H9 (cell line): ENCODE data around the gene WDR77. TPM values are rescaled to one million over a fixed set of nuclear protein-coding genes. Genes with fewer than 3 reads are reported as not detected.
A peak's percentile ranks its signal among the peaks of the same experiment; 100 is the strongest.

ENCODE experiments used
- DNase-seq: peaks from one replicate; pipeline ENCODE4 v3.0.0-alpha.2; 2017
- H2AFZ ChIP-seq: one replicate; pipeline ENCODE4 v1.6.1; 2013; ENCODE audit warnings: mild to moderate bottlenecking, low read length, control low read depth, moderate library complexity
- H2AK5ac ChIP-seq: 2 replicates; pipeline ENCODE4 v1.6.1; 2013; ENCODE audit warnings: low read length, control low read depth, mixed read lengths; ENCODE audit not compliant: insufficient read length
- H2BK120ac ChIP-seq: one replicate; pipeline ENCODE4 v1.6.1; 2013; ENCODE audit warnings: low read depth, mild to moderate bottlenecking, low read length, control low read depth, inconsistent platforms; ENCODE audit not compliant: poor library complexity, severe bottlenecking
- H2BK12ac ChIP-seq: 2 replicates; pipeline ENCODE4 v1.6.1; 2013; ENCODE audit warnings: low read length, control low read depth, mixed read lengths, low read depth; ENCODE audit not compliant: insufficient read length
- H2BK15ac ChIP-seq: 2 replicates; pipeline ENCODE4 v1.6.1; 2013; ENCODE audit warnings: low read depth, low read length, control low read depth
- H2BK20ac ChIP-seq: one replicate; pipeline ENCODE4 v1.6.1; 2013; ENCODE audit warnings: low read depth, mild to moderate bottlenecking, low read length, control low read depth, inconsistent platforms; ENCODE audit not compliant: poor library complexity, severe bottlenecking
- H2BK5ac ChIP-seq: 2 replicates; pipeline ENCODE4 v1.6.1; 2013; ENCODE audit warnings: low read length, control low read depth, mixed read lengths; ENCODE audit not compliant: insufficient read length
- H3K14ac ChIP-seq: 2 replicates; pipeline ENCODE4 v1.6.1; 2013; ENCODE audit warnings: low read length, control low read depth; ENCODE audit not compliant: insufficient read depth
- H3K18ac ChIP-seq: 2 replicates; pipeline ENCODE4 v1.6.1; 2013; ENCODE audit warnings: low read depth, mild to moderate bottlenecking, mixed read lengths, low read length, control low read depth; ENCODE audit not compliant: insufficient read length
- H3K23ac ChIP-seq: 2 replicates; pipeline ENCODE4 v1.6.1; 2013; ENCODE audit warnings: low read length, control low read depth, mixed read lengths, low read depth; ENCODE audit not compliant: insufficient read length
- H3K23me2 ChIP-seq: 2 replicates; pipeline ENCODE4 v1.6.1; 2013; ENCODE audit warnings: low read depth, mild to moderate bottlenecking, mixed read lengths, low read length, control low read depth; ENCODE audit not compliant: insufficient read length, poor library complexity, severe bottlenecking
- H3K27ac ChIP-seq: 2 replicates; pipeline ENCODE4 v1.5.1; 2013; ENCODE audit warnings: low read length, control low read depth, mixed read lengths, low read depth; ENCODE audit not compliant: insufficient read length
- H3K27me3 ChIP-seq: 2 replicates; pipeline ENCODE4 v1.6.1; 2013; ENCODE audit warnings: low read length, control low read depth, inconsistent platforms; ENCODE audit not compliant: insufficient read depth
- H3K4ac ChIP-seq: 2 replicates; pipeline ENCODE4 v1.6.1; 2013; ENCODE audit warnings: low read depth, mild to moderate bottlenecking, control low read depth, inconsistent platforms, low read length, moderate library complexity
- H3K4me1 ChIP-seq: 2 replicates; pipeline ENCODE4 v1.6.1; 2013; ENCODE audit warnings: low read length, control low read depth, inconsistent platforms; ENCODE audit not compliant: insufficient read depth
- H3K4me2 ChIP-seq: 2 replicates; pipeline ENCODE4 v1.6.1; 2013; ENCODE audit warnings: low read length, control low read depth, mixed read lengths; ENCODE audit not compliant: insufficient read length, insufficient read depth
- H3K56ac ChIP-seq: 2 replicates; pipeline ENCODE4 v1.6.1; 2013; ENCODE audit warnings: low read depth, mild to moderate bottlenecking, mixed read lengths, low read length, control low read depth; ENCODE audit not compliant: insufficient read length
- H3K79me1 ChIP-seq: 2 replicates; pipeline ENCODE4 v1.6.1; 2013; ENCODE audit warnings: low read depth, mild to moderate bottlenecking, moderate library complexity, low read length, control low read depth, inconsistent platforms; ENCODE audit not compliant: insufficient read depth, poor library complexity, severe bottlenecking
- H3K79me2 ChIP-seq: 2 replicates; pipeline ENCODE4 v1.6.1; 2013; ENCODE audit warnings: low read length, control low read depth, inconsistent platforms; ENCODE audit not compliant: insufficient read depth
- H3K9ac ChIP-seq: 2 replicates; pipeline ENCODE4 v1.6.1; 2013; ENCODE audit warnings: low read length, control low read depth, mixed read lengths; ENCODE audit not compliant: insufficient read length; ENCODE audit errors: extremely low read depth
- H3K9me3 ChIP-seq: one replicate; pipeline ENCODE4 v1.6.1; 2013; ENCODE audit warnings: low read depth, low read length, inconsistent platforms; ENCODE audit not compliant: control insufficient read depth
- H3T11ph ChIP-seq: one replicate; pipeline ENCODE4 v1.6.1; 2013; ENCODE audit warnings: mild to moderate bottlenecking, low read length, control low read depth, inconsistent platforms
- H4K20me1 ChIP-seq: one replicate; pipeline ENCODE4 v1.6.1; 2013; ENCODE audit not compliant: control insufficient read depth, insufficient read length, insufficient read depth
- H4K5ac ChIP-seq: 2 replicates; pipeline ENCODE4 v1.6.1; 2013; ENCODE audit warnings: low read depth, mild to moderate bottlenecking, mixed read lengths, low read length, control low read depth; ENCODE audit not compliant: insufficient read length
- H4K8ac ChIP-seq: replicated peaks from 2 replicates; pipeline ENCODE4 v1.6.1; 2013; ENCODE audit warnings: low read length, control low read depth, mixed read lengths, low read depth; ENCODE audit not compliant: insufficient read length
- H4K91ac ChIP-seq: 2 replicates; pipeline ENCODE4 v1.6.1; 2013; ENCODE audit warnings: low read depth, mild to moderate bottlenecking, moderate library complexity, mixed read lengths, low read length, control low read depth; ENCODE audit not compliant: insufficient read length
- H3K27ac Mint-ChIP-seq, 3 experiments: 2 replicates in 2 of 3; 3 replicates in 1 of 3; pipeline ENCODE4 v1.8.0; 2020 to 2021; ENCODE audit warnings: mixed read lengths in 3 of 3, mild to moderate bottlenecking in 1 of 3, moderate library complexity in 1 of 3
- H3K27me3 Mint-ChIP-seq: 2 replicates; pipeline ENCODE4 v1.8.0; 2021; ENCODE audit warnings: low read depth, mild to moderate bottlenecking, moderate library complexity, mixed read lengths
- H3K36me3 Mint-ChIP-seq, 3 experiments: 2 replicates in 2 of 3; 3 replicates in 1 of 3; pipeline ENCODE4 v1.8.0; 2020 to 2021; ENCODE audit warnings: low read depth in 3 of 3, mixed read lengths in 3 of 3; ENCODE audit not compliant: insufficient read depth in 1 of 3
- H3K4me1 Mint-ChIP-seq, 2 experiments: 2 replicates each; pipeline ENCODE4 v1.8.0; 2020; ENCODE audit warnings: mixed read lengths in 2 of 2
- H3K4me3 Mint-ChIP-seq, 2 experiments: 2 replicates in 1 of 2; 3 replicates in 1 of 2; pipeline ENCODE4 v1.8.0; 2020 to 2021; ENCODE audit warnings: mild to moderate bottlenecking in 2 of 2, mixed read lengths in 2 of 2, moderate library complexity in 1 of 2
- H3K9me3 Mint-ChIP-seq, 2 experiments: 2 replicates in 1 of 2; 3 replicates in 1 of 2; pipeline ENCODE4 v1.8.0; 2020; ENCODE audit warnings: mild to moderate bottlenecking in 2 of 2, mixed read lengths in 2 of 2, moderate library complexity in 1 of 2
- WGBS: extraction: QIAGEN DNeasy Blood & Tissue Kit; methylation state at CpG from one replicate; pipeline ENCODE4 v1.1.7; 2013; ENCODE audit warnings: missing lambda C conversion rate, low lambda C conversion rate, mixed read lengths; ENCODE audit not compliant: insufficient read length; ENCODE audit errors: extremely low coverage; 5-methylcytosine and 5-hydroxymethylcytosine counted together
- total RNA-seq: library from RNA; stranded (reverse); gene quantifications from 2 replicates; pipeline ENCODE4 v1.2.1, GENCODE V29; 2021
- TF ChIP-seq, protein P1 (sequence below): fragments of 200-600 bp; sonication (generic); conservative IDR thresholded peaks from 3 replicates; pipeline ENCODE4 v1.8.0; 2021; ENCODE audit warnings: antibody characterized with exemption, mild to moderate bottlenecking

Gene WDR77
- total RNA-seq, 1 experiment from 2014 or later: 70.9 TPM

DNA sequence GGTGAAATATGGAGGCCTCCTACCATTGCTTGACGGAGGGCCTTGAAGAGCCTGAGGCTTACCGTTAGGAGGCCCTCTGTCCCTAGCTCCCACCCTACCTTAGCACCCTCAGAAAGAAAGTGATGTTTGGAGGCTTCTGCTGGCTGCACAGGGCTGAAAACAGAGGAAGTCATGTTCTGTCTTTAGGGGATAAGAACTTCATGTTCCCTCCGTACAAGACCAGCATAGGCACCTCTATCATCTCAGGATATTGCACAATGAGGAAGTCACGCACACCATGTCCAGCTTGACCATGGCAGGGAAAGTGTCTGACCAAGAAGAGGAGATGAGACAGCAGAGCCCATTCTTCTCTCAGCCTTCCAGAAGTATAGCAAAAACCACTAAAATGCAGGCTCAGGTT lies 40.5 kb upstream of the WDR77 start:
- H3K4me2 ChIP-seq: no peak overlapping the region
- H2BK120ac ChIP-seq: no peak overlapping the region
- Mint-ChIP-seq H3K36me3 (no peaks in the 10 kb centered on the region), H3K27ac (0 out of 7 replicates have a peak overlapping the region, but pooled peaks of 1 of the 3 experiments have one; percentile 15), H3K27me3 (no peaks in the 10 kb centered on the region), H3K4me3 (no peak overlapping the region), H3K9me3 (no peaks in the 10 kb centered on the region), H3K4me1 (peaks cover 6% of the 10 kb centered on the region in 2 experiments)
- no peak overlapping the region for H3K9ac ChIP-seq
- H2BK5ac ChIP-seq: no peak overlapping the region
- no peak overlapping the region for H2AK5ac ChIP-seq
- H3T11ph ChIP-seq: no peak overlapping the region
- H3K4me1 ChIP-seq: no peaks in the 10 kb centered on the region
- no peak for DNase-seq
- no CpG with 5 or more reads among the region's 4 CpGs for WGBS
- no peak overlapping the region for H2BK12ac ChIP-seq
- no peak overlapping the region for H2BK20ac ChIP-seq
- H2BK15ac ChIP-seq: no peak overlapping the region
- H4K5ac ChIP-seq: no peak overlapping the region
- no peak overlapping the region for H3K23ac ChIP-seq
- no peak overlapping the region for H4K91ac ChIP-seq
- H3K56ac ChIP-seq: no peak overlapping the region
- no peaks in the 10 kb centered on the region for H3K9me3 ChIP-seq
- no peaks in the 10 kb centered on the region for H4K20me1 ChIP-seq
- no peak overlapping the region for H3K4ac ChIP-seq
- H3K23me2 ChIP-seq: no peaks in the 10 kb centered on the region
- no peaks in the 10 kb centered on the region for H3K79me1 ChIP-seq
- no peak overlapping the region for H2AFZ ChIP-seq
- no peaks in the 10 kb centered on the region for H3K27me3 ChIP-seq
- H3K27ac ChIP-seq: no peak overlapping the region
- no peak overlapping the region for H3K18ac ChIP-seq
- H3K79me2 ChIP-seq: no peaks in the 10 kb centered on the region
- H4K8ac ChIP-seq: no peak overlapping the region
- TF ChIP-seq, protein P1, sequence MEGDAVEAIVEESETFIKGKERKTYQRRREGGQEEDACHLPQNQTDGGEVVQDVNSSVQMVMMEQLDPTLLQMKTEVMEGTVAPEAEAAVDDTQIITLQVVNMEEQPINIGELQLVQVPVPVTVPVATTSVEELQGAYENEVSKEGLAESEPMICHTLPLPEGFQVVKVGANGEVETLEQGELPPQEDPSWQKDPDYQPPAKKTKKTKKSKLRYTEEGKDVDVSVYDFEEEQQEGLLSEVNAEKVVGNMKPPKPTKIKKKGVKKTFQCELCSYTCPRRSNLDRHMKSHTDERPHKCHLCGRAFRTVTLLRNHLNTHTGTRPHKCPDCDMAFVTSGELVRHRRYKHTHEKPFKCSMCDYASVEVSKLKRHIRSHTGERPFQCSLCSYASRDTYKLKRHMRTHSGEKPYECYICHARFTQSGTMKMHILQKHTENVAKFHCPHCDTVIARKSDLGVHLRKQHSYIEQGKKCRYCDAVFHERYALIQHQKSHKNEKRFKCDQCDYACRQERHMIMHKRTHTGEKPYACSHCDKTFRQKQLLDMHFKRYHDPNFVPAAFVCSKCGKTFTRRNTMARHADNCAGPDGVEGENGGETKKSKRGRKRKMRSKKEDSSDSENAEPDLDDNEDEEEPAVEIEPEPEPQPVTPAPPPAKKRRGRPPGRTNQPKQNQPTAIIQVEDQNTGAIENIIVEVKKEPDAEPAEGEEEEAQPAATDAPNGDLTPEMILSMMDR: no peak
- no peak overlapping the region for H3K14ac ChIP-seq
